Mesothelial cell of epicardium (in vitro differentiated cells): ENCODE data around the gene SPATS2L. TPM values are rescaled to one million over a fixed set of nuclear protein-coding genes. Genes with fewer than 3 reads are reported as not detected.

Source experiments
- DNase-seq, 2 experiments: peaks; one replicate each; pipeline ENCODE4 v3.0.0; 2021; ENCODE audit warnings: low spot score in 2 of 2; ENCODE audit not compliant: unreplicated experiment in 2 of 2
- H3K27ac Mint-ChIP-seq: 2 replicates; pipeline ENCODE4 v1.8.0; 2021; ENCODE audit warnings: mixed read lengths
- H3K27me3 Mint-ChIP-seq: 2 replicates; pipeline ENCODE4 v1.8.0; 2021; ENCODE audit warnings: low read depth, mixed read lengths
- H3K36me3 Mint-ChIP-seq: 2 replicates; pipeline ENCODE4 v1.8.0; 2021; ENCODE audit warnings: mixed read lengths
- H3K4me1 Mint-ChIP-seq: 2 replicates; pipeline ENCODE4 v1.8.0; 2021; ENCODE audit warnings: mixed read lengths
- H3K4me3 Mint-ChIP-seq: 2 replicates; pipeline ENCODE4 v1.8.0; 2021; ENCODE audit warnings: mild to moderate bottlenecking, moderate library complexity, mixed read lengths
- H3K9me3 Mint-ChIP-seq: 2 replicates; pipeline ENCODE4 v1.8.0; 2021; ENCODE audit warnings: mixed read lengths
- total RNA-seq: library from RNA; stranded (reverse); gene quantifications from 3 replicates; pipeline ENCODE4 v1.2.1, GENCODE V29; 2021
- TF ChIP-seq, protein P1 (sequence below): fragments of 200-600 bp; sonication (generic); IDR thresholded peaks from one replicate; pipeline ENCODE4 v1.5.0; 2021; ENCODE audit warnings: antibody characterized with exemption; ENCODE audit not compliant: unreplicated experiment

Gene SPATS2L
- total RNA-seq, 1 donor from 2014 or later: 84.8 TPM

DNA sequence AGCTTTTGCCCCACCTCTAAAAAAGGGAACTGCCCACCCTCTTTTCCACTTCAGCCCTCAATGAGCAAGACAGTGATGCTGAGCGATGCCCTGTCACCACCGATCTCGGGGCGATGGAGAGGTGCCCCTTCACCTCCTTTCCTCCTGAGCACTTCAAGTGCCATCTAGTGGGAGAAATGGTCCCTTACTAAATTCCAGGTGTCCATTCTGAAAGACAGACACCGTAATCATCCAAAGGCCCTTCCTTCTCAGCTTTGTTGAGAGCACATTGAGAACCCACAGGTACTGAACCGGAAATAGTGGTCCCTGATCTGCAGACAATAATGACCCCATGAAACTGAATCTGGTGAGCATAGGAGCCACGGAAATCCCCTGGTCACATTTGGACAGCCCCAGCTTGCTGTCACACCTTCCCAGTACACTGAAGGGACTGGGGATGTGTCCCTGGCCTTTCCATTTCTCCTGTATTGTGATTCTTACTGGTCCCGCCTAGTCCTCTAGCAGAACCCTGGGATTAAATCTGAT is 164.9 kb downstream of the SPATS2L start:
- no peak overlapping the region for H3K27ac Mint-ChIP-seq
- no peak for DNase-seq
- no peaks in the 10 kb centered on the region for H3K9me3 Mint-ChIP-seq
- H3K4me1 Mint-ChIP-seq: peaks cover 4% of the 10 kb centered on the region
- peaks cover 40% of the 10 kb centered on the region for H3K36me3 Mint-ChIP-seq
- TF ChIP-seq, protein P1, sequence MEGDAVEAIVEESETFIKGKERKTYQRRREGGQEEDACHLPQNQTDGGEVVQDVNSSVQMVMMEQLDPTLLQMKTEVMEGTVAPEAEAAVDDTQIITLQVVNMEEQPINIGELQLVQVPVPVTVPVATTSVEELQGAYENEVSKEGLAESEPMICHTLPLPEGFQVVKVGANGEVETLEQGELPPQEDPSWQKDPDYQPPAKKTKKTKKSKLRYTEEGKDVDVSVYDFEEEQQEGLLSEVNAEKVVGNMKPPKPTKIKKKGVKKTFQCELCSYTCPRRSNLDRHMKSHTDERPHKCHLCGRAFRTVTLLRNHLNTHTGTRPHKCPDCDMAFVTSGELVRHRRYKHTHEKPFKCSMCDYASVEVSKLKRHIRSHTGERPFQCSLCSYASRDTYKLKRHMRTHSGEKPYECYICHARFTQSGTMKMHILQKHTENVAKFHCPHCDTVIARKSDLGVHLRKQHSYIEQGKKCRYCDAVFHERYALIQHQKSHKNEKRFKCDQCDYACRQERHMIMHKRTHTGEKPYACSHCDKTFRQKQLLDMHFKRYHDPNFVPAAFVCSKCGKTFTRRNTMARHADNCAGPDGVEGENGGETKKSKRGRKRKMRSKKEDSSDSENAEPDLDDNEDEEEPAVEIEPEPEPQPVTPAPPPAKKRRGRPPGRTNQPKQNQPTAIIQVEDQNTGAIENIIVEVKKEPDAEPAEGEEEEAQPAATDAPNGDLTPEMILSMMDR: no peak
- H3K4me3 Mint-ChIP-seq: no peak overlapping the region
- no peaks in the 10 kb centered on the region for H3K27me3 Mint-ChIP-seq

DNA sequence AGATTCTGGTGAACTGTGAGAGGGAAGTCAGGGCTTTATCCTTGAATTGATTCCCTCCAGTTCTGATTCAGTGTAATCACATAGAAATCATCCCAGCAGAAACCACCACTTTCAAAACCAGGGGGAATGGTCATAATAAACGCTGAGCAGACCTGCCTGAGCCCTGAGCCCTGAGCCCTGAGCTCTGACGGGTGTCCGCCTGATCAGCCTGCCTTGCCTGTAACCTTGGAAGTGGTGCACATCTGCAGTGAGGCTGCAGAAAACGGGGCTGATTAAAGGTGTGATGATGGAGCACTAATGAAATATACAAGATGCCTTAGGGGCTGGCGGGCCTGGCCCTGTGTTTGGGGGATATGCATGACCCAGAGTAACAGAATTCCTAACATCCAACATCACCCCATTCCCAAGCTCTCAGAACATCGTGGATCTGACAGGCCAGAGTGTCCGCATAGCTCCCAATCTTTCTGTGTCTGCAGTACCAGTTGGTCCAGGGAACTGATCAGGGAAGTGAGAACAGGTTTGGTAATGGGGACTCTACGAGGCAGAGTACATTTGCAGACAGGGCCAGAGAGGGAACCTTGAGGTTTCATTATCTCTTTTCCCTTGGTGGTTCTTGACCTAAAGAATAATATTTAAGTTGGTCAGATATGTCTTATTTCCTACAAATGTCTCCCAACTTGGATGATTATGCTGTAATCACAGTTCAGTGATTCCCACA is 165.6 kb downstream of the SPATS2L start:
- Mint-ChIP-seq H3K9me3 (no peaks in the 10 kb centered on the region), H3K27ac (no peak overlapping the region), H3K27me3 (no peaks in the 10 kb centered on the region), H3K36me3 (peaks cover 39% of the 10 kb centered on the region), H3K4me1 (peaks cover 2% of the 10 kb centered on the region), H3K4me3 (no peak overlapping the region)
- TF ChIP-seq, protein P1: no peak
- no peak for DNase-seq

DNA sequence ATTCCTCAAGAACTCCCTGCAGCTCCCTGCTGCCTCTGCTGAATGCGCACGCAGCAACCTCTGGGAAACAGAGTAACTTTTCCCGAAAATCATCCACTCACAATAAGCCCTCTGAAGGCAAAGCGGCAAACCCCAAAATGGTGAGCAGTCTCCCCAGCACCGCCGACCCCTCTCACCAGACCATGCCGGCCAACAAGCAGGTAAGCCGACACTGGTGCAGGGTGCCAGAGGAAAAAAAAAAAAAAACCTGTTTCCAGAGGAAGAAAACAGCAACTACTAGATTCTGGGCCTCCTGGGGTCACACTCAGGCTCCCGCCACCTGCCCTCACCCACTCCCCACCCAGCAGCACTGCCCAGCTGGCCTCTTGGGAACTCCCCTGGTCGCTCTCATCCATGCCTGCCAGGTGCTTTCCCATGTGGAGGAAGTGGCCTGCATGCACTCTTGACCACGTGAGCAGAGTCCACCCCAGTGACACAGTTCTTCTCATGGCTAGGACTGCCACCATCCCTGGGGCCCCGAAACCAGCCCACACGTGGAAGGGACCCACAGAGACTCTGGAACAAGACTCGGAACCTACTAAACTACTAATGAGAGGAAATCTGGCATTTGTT is 166.5 kb downstream of the SPATS2L start:
- Mint-ChIP-seq H3K27ac (no peak overlapping the region), H3K4me3 (no peak overlapping the region), H3K27me3 (no peaks in the 10 kb centered on the region), H3K36me3 (peaks cover 36% of the 10 kb centered on the region), H3K4me1 (peaks cover 2% of the 10 kb centered on the region), H3K9me3 (no peaks in the 10 kb centered on the region)
- TF ChIP-seq, protein P1: no peak
- no peak for DNase-seq

DNA sequence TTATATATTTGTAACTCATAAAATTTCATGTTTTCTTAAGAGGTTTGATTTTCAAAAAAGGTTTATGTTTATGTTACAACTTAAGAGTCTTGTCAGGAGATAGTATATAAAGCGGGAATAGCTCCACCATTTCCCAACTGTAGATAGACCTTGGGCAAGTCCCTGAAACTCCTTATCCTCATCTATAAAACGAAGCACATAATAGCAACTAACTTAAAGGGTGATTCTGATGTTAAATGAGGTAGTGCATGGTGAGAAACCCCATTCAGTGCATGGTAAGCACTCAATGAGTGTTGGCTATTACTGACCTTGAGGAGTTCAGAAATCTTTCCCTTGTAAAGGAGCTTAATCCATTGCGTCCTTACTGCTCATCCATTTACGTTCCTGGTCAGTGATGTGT is 169.3 kb downstream of the SPATS2L start:
- H3K4me3 Mint-ChIP-seq: no peak overlapping the region
- peaks cover 18% of the 10 kb centered on the region for H3K4me1 Mint-ChIP-seq
- no peaks in the 10 kb centered on the region for H3K27me3 Mint-ChIP-seq
- H3K27ac Mint-ChIP-seq: no peak overlapping the region
- TF ChIP-seq, protein P1: no peak
- no peak for DNase-seq
- H3K36me3 Mint-ChIP-seq: peaks cover 26% of the 10 kb centered on the region
- H3K9me3 Mint-ChIP-seq: no peaks in the 10 kb centered on the region

DNA sequence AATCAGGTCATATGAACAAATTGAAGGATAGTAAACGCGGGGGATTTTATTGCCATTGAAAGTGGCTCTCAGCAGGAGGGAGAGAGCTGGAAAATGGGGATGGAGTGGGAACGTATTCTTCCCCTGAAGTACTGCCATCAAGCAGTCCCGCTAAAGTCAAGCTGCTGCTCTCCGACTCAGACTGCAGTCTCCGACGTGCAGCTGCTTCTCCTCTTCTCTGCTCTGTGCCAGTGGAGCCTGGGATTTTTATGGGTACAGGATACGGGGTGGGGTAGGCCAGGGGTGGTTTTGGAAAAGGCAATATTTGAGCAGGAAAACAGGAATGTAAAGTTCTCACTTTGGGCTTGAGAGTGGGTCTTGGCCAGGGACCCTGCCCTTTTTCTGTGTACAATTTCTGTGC is 170.3 kb downstream of the SPATS2L start:
- Mint-ChIP-seq H3K36me3 (peaks cover 24% of the 10 kb centered on the region), H3K4me1 (peaks cover 22% of the 10 kb centered on the region), H3K4me3 (no peak overlapping the region), H3K27me3 (no peaks in the 10 kb centered on the region), H3K27ac (no peak overlapping the region), H3K9me3 (no peaks in the 10 kb centered on the region)
- DNase-seq: no peak
- TF ChIP-seq, protein P1: no peak
